8988T (cell line): ENCODE measurements around the gene FBXW9.

Experiments
- DNase-seq: peaks from one replicate; pipeline ENCODE4 v3.0.0; 2011

The FBXW9 gene

GRCh38 chr19:12676928-12677327 lies 19.5 kb downstream of the FBXW9 start:
- no peak for DNase-seq

GRCh38 chr19:12676384-12676792 lies 20.0 kb downstream of the FBXW9 start:
- peak; percentile 82 for DNase-seq

- DNase-seq = no peak
Observed at GRCh38 chr19:12675940-12676339, 20.5 kb downstream of the FBXW9 start.

- DNase-seq = no peak
Observed at GRCh38 chr19:12675399-12675798, 21.0 kb downstream of the FBXW9 start.

GRCh38 chr19:12672744-12673143 lies 23.7 kb downstream of the FBXW9 start:
- no peak for DNase-seq

- DNase-seq = no peak
Observed at GRCh38 chr19:12670159-12670928, 26.1 kb downstream of the FBXW9 start.

- no peak for DNase-seq
Observed at GRCh38 chr19:12669270-12670158, 26.9 kb downstream of the FBXW9 start.

- DNase-seq = no peak
Observed at GRCh38 chr19:12668932-12669269, 27.5 kb downstream of the FBXW9 start.

GRCh38 chr19:12668346-12668745 lies 28.1 kb downstream of the FBXW9 start:
- no peak for DNase-seq

GRCh38 chr19:12667731-12668302 lies 28.6 kb downstream of the FBXW9 start:
- DNase-seq = no peak

- peak; percentile 87 for DNase-seq
Observed at GRCh38 chr19:12666265-12667048, 30.0 kb downstream of the FBXW9 start, which contains the start of the genes MAN2B1 and WDR83. Gene MAN2B1 (minus strand): TSS chr19:12666742. CDS start chr19:12666701, 41 bp downstream. Gene WDR83 (plus strand): TSS chr19:12666807. CDS start chr19:12669791, 2,984 bp downstream.

- no peak for DNase-seq
Observed at GRCh38 chr19:12665671-12666264, 30.7 kb downstream of the FBXW9 start.

- DNase-seq = no peak
Observed at GRCh38 chr19:12665281-12665573, 31.2 kb downstream of the FBXW9 start.

GRCh38 chr19:12664406-12665280 lies 31.8 kb downstream of the FBXW9 start:
- DNase-seq = no peak

- no peak for DNase-seq
Observed at GRCh38 chr19:12660980-12661379, 35.5 kb downstream of the FBXW9 start.

GRCh38 chr19:12657966-12658365 lies 38.5 kb downstream of the FBXW9 start:
- DNase-seq = no peak

- DNase-seq = no peak
Observed at GRCh38 chr19:12656899-12657571, 39.4 kb downstream of the FBXW9 start.

- DNase-seq = no peak
Observed at GRCh38 chr19:12655546-12655945, 40.9 kb downstream of the FBXW9 start.

- no peak for DNase-seq
Observed at GRCh38 chr19:12652219-12652618, 44.2 kb downstream of the FBXW9 start.

GRCh38 chr19:12649941-12650340 lies 46.5 kb downstream of the FBXW9 start:
- DNase-seq = no peak

- no peak for DNase-seq
Observed at GRCh38 chr19:12648088-12648487, 48.3 kb downstream of the FBXW9 start.
